Measurements from ENCODE around the gene PRR20D. TPM values are rescaled to one million over a fixed set of nuclear protein-coding genes. Genes with fewer than 3 reads are reported as not detected.

The PRR20D gene
- polyA plus RNA-seq, 1 of the 3 experiments (the other 2 are of a cell fraction), result not detected

DNA sequence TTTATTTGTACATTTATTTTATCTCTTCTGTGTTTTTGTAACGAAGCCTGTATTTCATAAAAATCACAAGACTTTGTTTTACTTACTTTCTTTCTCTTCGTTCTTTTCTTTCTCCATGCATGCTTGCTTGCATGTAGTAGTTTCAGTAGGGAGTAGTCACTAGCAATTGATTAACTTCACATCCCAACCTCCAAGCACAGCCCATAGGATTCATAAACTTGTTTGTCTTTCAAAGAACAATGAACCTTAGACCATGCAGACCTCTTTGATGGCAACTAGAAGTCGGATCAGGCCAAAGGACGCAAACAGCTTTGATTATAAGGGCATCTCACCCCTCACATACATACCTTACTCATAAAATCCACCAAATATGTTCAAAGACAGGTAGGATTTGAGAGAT, 22.8 kb upstream of the PRR20D start:
- Histone ChIP-seq H3K36me3 (replicated peaks in 1 of 2; ENCODE audit: control insufficient read depth in 1 of 2, insufficient read depth in 2 of 2, low read length in 1 of 2) (no peaks in the 10 kb centered on the region), H3K27ac (ENCODE audit: low read depth in 2 of 2, low read length in 1 of 2) (no peak overlapping the region), H3K27me3 (ENCODE audit: insufficient read depth) (no peaks in the 10 kb centered on the region), H3F3A (replicated peaks; ENCODE audit: insufficient read depth) (no peaks in the 10 kb centered on the region), H4K20me1 (ENCODE audit: insufficient read depth) (no peaks in the 10 kb centered on the region), H3K4me2 (no peak overlapping the region), H3K4me1 (ENCODE audit: control insufficient read depth in 1 of 2, insufficient read depth in 2 of 2, low read depth in 1 of 2, low read length in 1 of 2) (no peaks in the 10 kb centered on the region), H3K9me2 (no peaks in the 10 kb centered on the region), H3K9ac (no peak overlapping the region), H3K4me3 (ENCODE audit: low read depth in 2 of 2, low read length in 1 of 2) (no peak overlapping the region), H3K9me3 (no peaks in the 10 kb centered on the region), H2AFZ (ENCODE audit: low read depth) (no peak overlapping the region), H3K79me2 (ENCODE audit: insufficient read depth) (no peaks in the 10 kb centered on the region)
- ChIA-PET CTCF (no interaction called here), POLR2A (no interaction called here)
- TF ChIP-seq GABPA (IDR thresholded peaks at IDR 0.05; ENCODE audit: low read depth) (no peak), FOSL2 (IDR thresholded peaks at IDR 0.05; ENCODE audit: borderline replicate concordance, low read depth) (no peak), EZH2phosphoT487 (IDR thresholded peaks at IDR 0.05; ENCODE audit: borderline replicate concordance, low read depth) (no peak), TEAD4 (IDR thresholded peaks at IDR 0.05; ENCODE audit: borderline replicate concordance, insufficient read depth) (no peak), RCOR1 (IDR thresholded peaks at IDR 0.05; ENCODE audit: low read length) (no peak), ELF1 (IDR thresholded peaks at IDR 0.05) (no peak), GATA2 (CRISPR knock-in tag; IDR thresholded peaks at IDR 0.05) (no peak)
- TF ChIP-seq, protein P1, sequence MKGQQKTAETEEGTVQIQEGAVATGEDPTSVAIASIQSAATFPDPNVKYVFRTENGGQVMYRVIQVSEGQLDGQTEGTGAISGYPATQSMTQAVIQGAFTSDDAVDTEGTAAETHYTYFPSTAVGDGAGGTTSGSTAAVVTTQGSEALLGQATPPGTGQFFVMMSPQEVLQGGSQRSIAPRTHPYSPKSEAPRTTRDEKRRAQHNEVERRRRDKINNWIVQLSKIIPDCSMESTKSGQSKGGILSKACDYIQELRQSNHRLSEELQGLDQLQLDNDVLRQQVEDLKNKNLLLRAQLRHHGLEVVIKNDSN (IDR thresholded peaks at IDR 0.05; ENCODE audit: borderline replicate concordance, low read depth), result no peak
- TF ChIP-seq, protein P2, sequence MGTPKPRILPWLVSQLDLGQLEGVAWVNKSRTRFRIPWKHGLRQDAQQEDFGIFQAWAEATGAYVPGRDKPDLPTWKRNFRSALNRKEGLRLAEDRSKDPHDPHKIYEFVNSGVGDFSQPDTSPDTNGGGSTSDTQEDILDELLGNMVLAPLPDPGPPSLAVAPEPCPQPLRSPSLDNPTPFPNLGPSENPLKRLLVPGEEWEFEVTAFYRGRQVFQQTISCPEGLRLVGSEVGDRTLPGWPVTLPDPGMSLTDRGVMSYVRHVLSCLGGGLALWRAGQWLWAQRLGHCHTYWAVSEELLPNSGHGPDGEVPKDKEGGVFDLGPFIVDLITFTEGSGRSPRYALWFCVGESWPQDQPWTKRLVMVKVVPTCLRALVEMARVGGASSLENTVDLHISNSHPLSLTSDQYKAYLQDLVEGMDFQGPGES (IDR thresholded peaks at IDR 0.05; ENCODE audit: low read depth, low read length), result no peak
- 2% methylated on average over 4 of the region's 4 CpGs for WGBS (ENCODE audit: low lambda C conversion rate)
- no peak for DNase-seq

DNA sequence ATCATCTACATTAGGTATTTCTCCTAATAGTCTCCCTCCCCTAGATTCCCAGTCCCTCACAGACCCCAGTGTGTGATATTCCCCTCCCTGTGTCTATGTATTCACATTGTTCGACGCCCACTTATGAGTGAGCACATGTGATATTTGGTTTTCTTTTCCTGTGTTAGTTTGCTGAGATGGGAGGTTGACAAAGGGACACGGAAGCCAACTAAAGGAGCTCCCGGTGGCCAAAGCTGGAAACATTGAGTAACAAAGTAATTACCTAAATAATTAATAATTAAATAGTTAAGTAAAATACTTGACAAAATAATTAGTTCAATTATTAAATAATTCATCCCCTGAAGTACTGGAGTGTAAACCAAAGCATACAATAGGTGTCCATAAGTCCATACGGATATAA, 21.4 kb upstream of the PRR20D start:
- Histone ChIP-seq H2AFZ (ENCODE audit: low read depth) (no peak overlapping the region), H3F3A (replicated peaks; ENCODE audit: insufficient read depth) (no peaks in the 10 kb centered on the region), H4K20me1 (ENCODE audit: insufficient read depth) (no peaks in the 10 kb centered on the region), H3K9me3 (no peaks in the 10 kb centered on the region), H3K4me3 (ENCODE audit: low read depth in 2 of 2, low read length in 1 of 2) (no peak overlapping the region), H3K9ac (no peak overlapping the region), H3K36me3 (replicated peaks in 1 of 2; ENCODE audit: control insufficient read depth in 1 of 2, insufficient read depth in 2 of 2, low read length in 1 of 2) (no peaks in the 10 kb centered on the region), H3K4me1 (ENCODE audit: control insufficient read depth in 1 of 2, insufficient read depth in 2 of 2, low read depth in 1 of 2, low read length in 1 of 2) (no peaks in the 10 kb centered on the region), H3K27me3 (ENCODE audit: insufficient read depth) (no peaks in the 10 kb centered on the region), H3K9me2 (no peaks in the 10 kb centered on the region), H3K79me2 (ENCODE audit: insufficient read depth) (no peaks in the 10 kb centered on the region), H3K4me2 (no peak overlapping the region), H3K27ac (ENCODE audit: low read depth in 2 of 2, low read length in 1 of 2) (no peak overlapping the region)
- 22% methylated on average over 5 of the region's 5 CpGs for WGBS (ENCODE audit: low lambda C conversion rate)
- ChIA-PET CTCF (no interaction called here), POLR2A (no interaction called here)
- no peak for DNase-seq
- TF ChIP-seq, protein P3, sequence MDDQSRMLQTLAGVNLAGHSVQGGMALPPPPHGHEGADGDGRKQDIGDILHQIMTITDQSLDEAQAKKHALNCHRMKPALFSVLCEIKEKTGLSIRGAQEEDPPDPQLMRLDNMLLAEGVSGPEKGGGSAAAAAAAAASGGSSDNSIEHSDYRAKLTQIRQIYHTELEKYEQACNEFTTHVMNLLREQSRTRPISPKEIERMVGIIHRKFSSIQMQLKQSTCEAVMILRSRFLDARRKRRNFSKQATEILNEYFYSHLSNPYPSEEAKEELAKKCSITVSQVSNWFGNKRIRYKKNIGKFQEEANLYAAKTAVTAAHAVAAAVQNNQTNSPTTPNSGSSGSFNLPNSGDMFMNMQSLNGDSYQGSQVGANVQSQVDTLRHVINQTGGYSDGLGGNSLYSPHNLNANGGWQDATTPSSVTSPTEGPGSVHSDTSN (IDR thresholded peaks at IDR 0.05), result no peak
- TF ChIP-seq RXRA (IDR thresholded peaks at IDR 0.05; ENCODE audit: borderline replicate concordance, low read depth) (no peak), FOXM1 (IDR thresholded peaks at IDR 0.05; ENCODE audit: low read depth) (no peak), GABPA (IDR thresholded peaks at IDR 0.05; ENCODE audit: low read depth) (no peak), ELF1 (IDR thresholded peaks at IDR 0.05) (no peak), FOXJ3 (CRISPR knock-in tag; IDR thresholded peaks at IDR 0.05) (no peak), TEAD4 (IDR thresholded peaks at IDR 0.05; ENCODE audit: borderline replicate concordance, insufficient read depth) (no peak), RFX5 (IDR thresholded peaks at IDR 0.05; ENCODE audit: low read length) (no peak), EP300 (IDR thresholded peaks at IDR 0.05; ENCODE audit: borderline replicate concordance in 1 of 2, low read depth in 1 of 2, low read length in 1 of 2) (no peak), TCF12 (IDR thresholded peaks at IDR 0.05) (no peak), EZH2phosphoT487 (IDR thresholded peaks at IDR 0.05; ENCODE audit: borderline replicate concordance, low read depth) (no peak), TAF1 (IDR thresholded peaks at IDR 0.05; ENCODE audit: borderline replicate concordance, low read depth, low read length) (no peak), MEF2A (IDR thresholded peaks at IDR 0.05; ENCODE audit: borderline replicate concordance, low read depth) (no peak), FOSL2 (IDR thresholded peaks at IDR 0.05; ENCODE audit: borderline replicate concordance, low read depth) (no peak), RAD21 (IDR thresholded peaks at IDR 0.05; ENCODE audit: low read length) (no peak)
- TF ChIP-seq, protein P4, sequence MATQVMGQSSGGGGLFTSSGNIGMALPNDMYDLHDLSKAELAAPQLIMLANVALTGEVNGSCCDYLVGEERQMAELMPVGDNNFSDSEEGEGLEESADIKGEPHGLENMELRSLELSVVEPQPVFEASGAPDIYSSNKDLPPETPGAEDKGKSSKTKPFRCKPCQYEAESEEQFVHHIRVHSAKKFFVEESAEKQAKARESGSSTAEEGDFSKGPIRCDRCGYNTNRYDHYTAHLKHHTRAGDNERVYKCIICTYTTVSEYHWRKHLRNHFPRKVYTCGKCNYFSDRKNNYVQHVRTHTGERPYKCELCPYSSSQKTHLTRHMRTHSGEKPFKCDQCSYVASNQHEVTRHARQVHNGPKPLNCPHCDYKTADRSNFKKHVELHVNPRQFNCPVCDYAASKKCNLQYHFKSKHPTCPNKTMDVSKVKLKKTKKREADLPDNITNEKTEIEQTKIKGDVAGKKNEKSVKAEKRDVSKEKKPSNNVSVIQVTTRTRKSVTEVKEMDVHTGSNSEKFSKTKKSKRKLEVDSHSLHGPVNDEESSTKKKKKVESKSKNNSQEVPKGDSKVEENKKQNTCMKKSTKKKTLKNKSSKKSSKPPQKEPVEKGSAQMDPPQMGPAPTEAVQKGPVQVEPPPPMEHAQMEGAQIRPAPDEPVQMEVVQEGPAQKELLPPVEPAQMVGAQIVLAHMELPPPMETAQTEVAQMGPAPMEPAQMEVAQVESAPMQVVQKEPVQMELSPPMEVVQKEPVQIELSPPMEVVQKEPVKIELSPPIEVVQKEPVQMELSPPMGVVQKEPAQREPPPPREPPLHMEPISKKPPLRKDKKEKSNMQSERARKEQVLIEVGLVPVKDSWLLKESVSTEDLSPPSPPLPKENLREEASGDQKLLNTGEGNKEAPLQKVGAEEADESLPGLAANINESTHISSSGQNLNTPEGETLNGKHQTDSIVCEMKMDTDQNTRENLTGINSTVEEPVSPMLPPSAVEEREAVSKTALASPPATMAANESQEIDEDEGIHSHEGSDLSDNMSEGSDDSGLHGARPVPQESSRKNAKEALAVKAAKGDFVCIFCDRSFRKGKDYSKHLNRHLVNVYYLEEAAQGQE (IDR thresholded peaks at IDR 0.05; ENCODE audit: low read depth, low read length), result no peak
